Keratinocyte (primary cell): ENCODE measurements around the gene ACAD11. TPM values are rescaled to one million over a fixed set of nuclear protein-coding genes. Genes with fewer than 3 reads are reported as not detected.
"Not testable (repeated sequence)": the region's sequence is repeated elsewhere in the genome, so short reads cannot be mapped to it uniquely, and the experiment has no call there.

Experiments
- DNase-seq: peaks from one replicate; pipeline ENCODE4 v3.0.0-alpha.2; 2011; ENCODE audit warnings: low read depth, missing footprints, low spot score
- FAIRE-seq: peaks from 2 replicates; lab custom pipeline; 2011; peaks lifted over from hg19 to GRCh38; lab: Jason Lieb, UNC
- H2AFZ ChIP-seq: 2 replicates; pipeline ENCODE4 v1.6.0; 2012; ENCODE audit warnings: low read length, control low read depth, inconsistent platforms; ENCODE audit not compliant: control insufficient read depth
- H3K27ac ChIP-seq: 2 replicates; pipeline ENCODE4 v1.5.1; 2011; ENCODE audit warnings: low read length; ENCODE audit not compliant: control insufficient read depth, insufficient read depth
- H3K27me3 ChIP-seq: 3 replicates; pipeline ENCODE4 v1.6.0; 2011; ENCODE audit warnings: low read length; ENCODE audit not compliant: control insufficient read depth, insufficient read depth; ENCODE audit errors: extremely low read depth
- H3K36me3 ChIP-seq, 2 experiments: 2 replicates in 1 of 2; 3 replicates in 1 of 2; pipeline ENCODE4 v1.5.1; 2011; ENCODE audit warnings: low read length in 2 of 2, mild to moderate bottlenecking in 1 of 2; ENCODE audit not compliant: control insufficient read depth in 2 of 2, insufficient read depth in 2 of 2; ENCODE audit errors: extremely low read depth in 1 of 2
- H3K4me1 ChIP-seq: 3 replicates; pipeline ENCODE4 v1.5.1; 2011; ENCODE audit warnings: low read length; ENCODE audit not compliant: control insufficient read depth, insufficient read depth; ENCODE audit errors: extremely low read depth
- H3K4me2 ChIP-seq: 3 replicates; pipeline ENCODE4 v1.6.0; 2011; ENCODE audit warnings: low read depth, low read length; ENCODE audit not compliant: control insufficient read depth, insufficient read depth; ENCODE audit errors: extremely low read depth
- H3K4me3 ChIP-seq, 3 experiments: fragments of 200-600 bp in 1 of 3; sonication (generic) in 1 of 3; 2 replicates in 2 of 3; 3 replicates in 1 of 3; pipeline ENCODE4 v1.5.1; 2011 to 2016; ENCODE audit warnings: low read length in 3 of 3, mild to moderate bottlenecking in 3 of 3, control low read depth in 2 of 3, inconsistent platforms in 1 of 3, low read depth in 1 of 3, mixed read lengths in 1 of 3, mixed run types in 1 of 3, moderate library complexity in 1 of 3; ENCODE audit not compliant: control insufficient read depth in 2 of 3, insufficient read depth in 2 of 3; ENCODE audit errors: extremely low read depth in 1 of 3
- H3K79me2 ChIP-seq: 2 replicates; pipeline ENCODE4 v1.6.0; 2012; ENCODE audit warnings: low read length; ENCODE audit not compliant: control insufficient read depth, insufficient read depth
- H3K9ac ChIP-seq: 3 replicates; pipeline ENCODE4 v1.6.0; 2011; ENCODE audit warnings: low read length; ENCODE audit not compliant: control insufficient read depth, insufficient read depth; ENCODE audit errors: extremely low read depth
- H3K9me1 ChIP-seq: 3 replicates; pipeline ENCODE4 v1.6.0; 2011; ENCODE audit warnings: low read length; ENCODE audit not compliant: control insufficient read depth, insufficient read depth; ENCODE audit errors: extremely low read depth
- H3K9me3 ChIP-seq: 2 replicates; pipeline ENCODE4 v1.5.1; 2012; ENCODE audit warnings: low read depth, low read length; ENCODE audit not compliant: control insufficient read depth
- H4K20me1 ChIP-seq: 3 replicates; pipeline ENCODE4 v1.6.0; 2011; ENCODE audit warnings: low read length; ENCODE audit not compliant: control insufficient read depth, insufficient read depth; ENCODE audit errors: extremely low read depth
- EZH2 ChIP-seq: IDR thresholded peaks from one replicate; pipeline ENCODE4 v1.6.1; 2012; ENCODE audit warnings: inconsistent platforms, mild to moderate bottlenecking, low read length, moderate library complexity
- dilution Hi-C: fragments of 300-500 bp; cut with MboI; formaldehyde crosslinking; loops from one replicate; pipeline ENCODE4 v1.7.0; 2020; ENCODE audit warnings: low sequenced_read_pairs; ENCODE audit not compliant: extremely low pct_ligation_motif_present
- polyA plus RNA-seq, 5 experiments: library from polyadenylated mRNA; depleted of rRNA in 3 of 5; stranded (reverse) in 3 of 5; stranded (forward) in 1 of 5; unstranded in 1 of 5; fragments of >200 nt; gene quantifications; 1 replicate in 1 of 5; 2 replicates in 3 of 5; 3 replicates in 1 of 5; pipeline versions ENCODE4 v1.2.1 to v1.2.3, GENCODE V29; 2011 to 2012; ENCODE audit warnings: missing spikeins in 2 of 5, low read depth in 1 of 5, low replicate concordance in 1 of 5
- TF ChIP-seq, protein P1 (sequence below), 3 experiments: IDR thresholded peaks in 1 of 3; conservative IDR thresholded peaks in 1 of 3; optimal IDR thresholded peaks in 1 of 3; 2 replicates in 2 of 3; 3 replicates in 1 of 3; pipeline versions ENCODE3 to v1.5.1; 2011; ENCODE audit warnings: low read length in 3 of 3, mild to moderate bottlenecking in 3 of 3, moderate library complexity in 2 of 3, control low read depth in 1 of 3, inconsistent platforms in 1 of 3; ENCODE audit not compliant: insufficient read depth in 2 of 3; ENCODE audit errors: extremely low read depth in 1 of 3

The ACAD11 gene
- polyA plus RNA-seq, 1 donor (not counting 4 experiments of a cell fraction or from before 2014, with no cell fraction given), result 32.1 TPM

GRCh38 chr3:132616780-132617179 lies 42.8 kb downstream of the ACAD11 start:
- no peak for DNase-seq
- Histone ChIP-seq H3K4me1 (no peaks in the 10 kb centered on the region), H3K4me2 (no peak overlapping the region), H3K4me3 (no peak overlapping the region), H3K9ac (no peak overlapping the region), H3K9me1 (no peaks in the 10 kb centered on the region), H3K79me2 (no peaks in the 10 kb centered on the region), H3K27ac (no peak overlapping the region), H3K9me3 (no peaks in the 10 kb centered on the region), H3K27me3 (no peaks in the 10 kb centered on the region), H3K36me3 (peaks cover 0 to 1% of the 10 kb centered on the region in 2 experiments), H2AFZ (no peak overlapping the region), H4K20me1 (no peaks in the 10 kb centered on the region)
- dilution Hi-C loops, result no loop called here
- no peak for TF ChIP-seq EZH2
- TF ChIP-seq, protein P1, sequence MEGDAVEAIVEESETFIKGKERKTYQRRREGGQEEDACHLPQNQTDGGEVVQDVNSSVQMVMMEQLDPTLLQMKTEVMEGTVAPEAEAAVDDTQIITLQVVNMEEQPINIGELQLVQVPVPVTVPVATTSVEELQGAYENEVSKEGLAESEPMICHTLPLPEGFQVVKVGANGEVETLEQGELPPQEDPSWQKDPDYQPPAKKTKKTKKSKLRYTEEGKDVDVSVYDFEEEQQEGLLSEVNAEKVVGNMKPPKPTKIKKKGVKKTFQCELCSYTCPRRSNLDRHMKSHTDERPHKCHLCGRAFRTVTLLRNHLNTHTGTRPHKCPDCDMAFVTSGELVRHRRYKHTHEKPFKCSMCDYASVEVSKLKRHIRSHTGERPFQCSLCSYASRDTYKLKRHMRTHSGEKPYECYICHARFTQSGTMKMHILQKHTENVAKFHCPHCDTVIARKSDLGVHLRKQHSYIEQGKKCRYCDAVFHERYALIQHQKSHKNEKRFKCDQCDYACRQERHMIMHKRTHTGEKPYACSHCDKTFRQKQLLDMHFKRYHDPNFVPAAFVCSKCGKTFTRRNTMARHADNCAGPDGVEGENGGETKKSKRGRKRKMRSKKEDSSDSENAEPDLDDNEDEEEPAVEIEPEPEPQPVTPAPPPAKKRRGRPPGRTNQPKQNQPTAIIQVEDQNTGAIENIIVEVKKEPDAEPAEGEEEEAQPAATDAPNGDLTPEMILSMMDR (optimal IDR thresholded peaks at IDR 0.05 in 1 of 3, IDR thresholded peaks at IDR 0.05 in 1 of 3, conservative IDR thresholded peaks at IDR 0.05 in 1 of 3; ENCODE audit: extremely low read depth in 1 of 3, insufficient read depth in 2 of 3, low read length in 3 of 3), result no peak
- FAIRE-seq, result no peak

GRCh38 chr3:132615881-132616280 lies 43.7 kb downstream of the ACAD11 start:
- Histone ChIP-seq H3K9me1 (no peaks in the 10 kb centered on the region), H3K79me2 (no peaks in the 10 kb centered on the region), H3K27ac (no peak overlapping the region), H3K36me3 (peaks cover 0 to 1% of the 10 kb centered on the region in 2 experiments), H2AFZ (no peak overlapping the region), H3K9me3 (no peaks in the 10 kb centered on the region), H4K20me1 (no peaks in the 10 kb centered on the region), H3K4me3 (no peak overlapping the region), H3K27me3 (no peaks in the 10 kb centered on the region), H3K4me2 (no peak overlapping the region), H3K9ac (no peak overlapping the region), H3K4me1 (no peaks in the 10 kb centered on the region)
- FAIRE-seq (no peak), DNase-seq (no peak)
- no peak for TF ChIP-seq EZH2
- TF ChIP-seq, protein P1 (optimal IDR thresholded peaks at IDR 0.05 in 1 of 3, IDR thresholded peaks at IDR 0.05 in 1 of 3, conservative IDR thresholded peaks at IDR 0.05 in 1 of 3; ENCODE audit: extremely low read depth in 1 of 3, insufficient read depth in 2 of 3, low read length in 3 of 3), result no peak
- dilution Hi-C loops, result no loop called here

- H3K79me2 ChIP-seq, H3K36me3 ChIP-seq, H3K9me3 ChIP-seq, H3K4me2 ChIP-seq, H3K9ac ChIP-seq, H3K9me1 ChIP-seq, H4K20me1 ChIP-seq, H3K4me3 ChIP-seq, dilution Hi-C loops, H3K27me3 ChIP-seq, H2AFZ ChIP-seq, DNase-seq, H3K4me1 ChIP-seq, FAIRE-seq, H3K27ac ChIP-seq: not testable (repeated sequence)
These were observed 44.3 kb downstream of the ACAD11 start for GRCh38 chr3:132615301-132615700.

DNA sequence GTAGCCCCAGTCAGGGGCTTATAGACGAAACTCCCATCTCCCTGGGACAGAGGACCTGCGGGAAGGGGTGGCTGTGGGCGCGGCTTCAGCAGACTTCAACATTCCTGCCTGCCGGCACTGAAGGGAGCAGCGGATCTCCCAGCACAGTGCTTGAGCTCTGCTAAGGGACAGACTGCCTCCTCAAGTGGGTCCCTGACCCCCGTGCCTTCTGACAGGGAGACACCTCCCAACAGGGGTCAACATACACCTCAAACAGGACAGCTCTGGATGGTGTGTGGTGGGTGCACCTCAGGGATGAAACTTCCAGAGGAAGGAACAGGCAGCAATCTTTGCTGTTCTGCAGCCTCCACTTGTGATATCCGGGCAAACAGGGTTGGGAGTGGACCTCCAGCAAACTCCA lies 53.0 kb downstream of the ACAD11 start:
- H3K79me2 ChIP-seq, H3K27ac ChIP-seq, H3K9me1 ChIP-seq, H3K9ac ChIP-seq, DNase-seq, H4K20me1 ChIP-seq, H2AFZ ChIP-seq, H3K4me3 ChIP-seq, H3K9me3 ChIP-seq, H3K4me1 ChIP-seq, H3K27me3 ChIP-seq, dilution Hi-C loops, FAIRE-seq, H3K4me2 ChIP-seq, H3K36me3 ChIP-seq: not testable (repeated sequence)
